Spleen (tissue), 11 donors: ENCODE data around the gene LEP. TPM values are rescaled to one million over a fixed set of nuclear protein-coding genes. Genes with fewer than 3 reads are reported as not detected.

Experiments
- DNase-seq: peaks from one replicate; pipeline ENCODE4 v3.0.0-alpha.2; 2020
- H3K27ac ChIP-seq, 8 donors: fragments of 200-600 bp; sonication (generic) in 7 of 8; 1 replicate in 4 of 8; 2 replicates in 4 of 8; pipeline versions ENCODE4 v1.5.0 to v1.8.0; 2016 to 2021; ENCODE audit warnings: inconsistent platforms in 4 of 8, mild to moderate bottlenecking in 4 of 8, moderate library complexity in 1 of 8
- H3K27me3 ChIP-seq, 7 donors: fragments of 200-600 bp; sonication (generic) in 6 of 7; replicated peaks in 1 of 7; 1 replicate in 4 of 7; 2 replicates in 3 of 7; pipeline versions ENCODE4 v1.5.0 to v1.8.0; 2016 to 2021; ENCODE audit warnings: inconsistent platforms in 3 of 7, mild to moderate bottlenecking in 1 of 7
- H3K36me3 ChIP-seq, 6 donors: fragments of 200-600 bp; sonication (generic) in 5 of 6; 1 replicate in 4 of 6; 2 replicates in 2 of 6; pipeline versions ENCODE4 v1.5.0 to v1.8.0; 2016 to 2021; ENCODE audit warnings: inconsistent platforms in 2 of 6
- H3K4me1 ChIP-seq, 6 donors: fragments of 200-600 bp; sonication (generic) in 5 of 6; 1 replicate in 3 of 6; 2 replicates in 3 of 6; pipeline versions ENCODE4 v1.5.0 to v1.8.0; 2016 to 2021; ENCODE audit warnings: inconsistent platforms in 3 of 6
- H3K4me3 ChIP-seq, 8 donors: fragments of 200-600 bp; sonication (generic) in 7 of 8; 1 replicate in 4 of 8; 2 replicates in 4 of 8; pipeline versions ENCODE4 v1.5.0 to v1.8.0; 2016 to 2021; ENCODE audit warnings: inconsistent platforms in 4 of 8, mild to moderate bottlenecking in 4 of 8, moderate library complexity in 2 of 8
- H3K9me3 ChIP-seq, 8 donors: fragments of 200-600 bp; sonication (generic) in 7 of 8; 1 replicate in 4 of 8; 2 replicates in 4 of 8; pipeline versions ENCODE4 v1.5.0 to v1.8.0; 2016 to 2021; ENCODE audit warnings: inconsistent platforms in 4 of 8
- CTCF ChIP-seq, 11 experiments: fragments of 200-600 bp in 7 of 11; fragments of 450-650 bp in 4 of 11; sonication (generic) in 4 of 11; IDR thresholded peaks in 8 of 11; conservative IDR thresholded peaks in 3 of 11; 1 replicate in 7 of 11; 2 replicates in 4 of 11; pipeline versions ENCODE4 v1.4.0 to v1.8.0; 2016 to 2021; ENCODE audit warnings: antibody characterized with exemption in 11 of 11, inconsistent platforms in 4 of 11, mild to moderate bottlenecking in 1 of 11
- POLR2A ChIP-seq, 3 donors: fragments of 450-650 bp; IDR thresholded peaks; one replicate each; pipeline ENCODE4 v1.5.1; 2017; ENCODE audit warnings: antibody characterized with exemption in 3 of 3, mild to moderate bottlenecking in 1 of 3
- POLR2AphosphoS5 ChIP-seq, 3 donors: sonication (generic); formaldehyde crosslinking; IDR thresholded peaks; one replicate each; pipeline ENCODE4 v1.5.1; 2017; ENCODE audit warnings: antibody characterized with exemption in 3 of 3
- WGBS, 5 donors: extraction: QIAGEN DNeasy Blood & Tissue Kit in 3 of 5; methylation state at CpG; one replicate each; pipeline versions ENCODE4 v1.1.5 to v1.1.7; 2013 to 2018; 5-methylcytosine and 5-hydroxymethylcytosine counted together
- intact Hi-C: fragments of 100-400 bp; cut with DNase I; formaldehyde crosslinking; loops from one replicate; pipeline ENCODE4 v1.15.0; 2023; ENCODE audit warnings: low total_unique reads
- polyA plus RNA-seq, 3 donors: library from polyadenylated mRNA; stranded (reverse); fragments of 200-250 nt; gene quantifications; one replicate each; pipeline ENCODE4 v1.2.1, GENCODE V29; 2013
- total RNA-seq, 7 donors: library from RNA; depleted of rRNA in 3 of 7; stranded (reverse); fragments of >200 nt in 3 of 7; fragmentation: NEBNext Ultra II Directional in 4 of 7; extraction: Animal tissue kit (Norgen Biotek cat#: 25700) in 4 of 7; gene quantifications; one replicate each; pipeline versions ENCODE4 v1.1.0 to v1.2.1, GENCODE V29; 2016 to 2021
- donor health status: healthy with polysubstance abuse.
- donor health status: DM: no; HTN: no; CAD: no; lungs with moderate emphysema.
- donor health status: DM: no; HTN: no; CAD: no.
- donor health status: Bipolar disorder and iron deficiency.
- donor health status: healthy.
- donor health status: DM: no; HTN: no; CAD: no.
- donor health status: DM: yes; HTN: yes; CAD: no.

LEP gene
- total and polyA plus RNA-seq, 10 donors, result 0.06 to 0.44 (median 0.13) TPM; not detected in 5

GRCh38 chr7:128268233-128268632 is 27.2 kb downstream of the LEP start:
- Histone ChIP-seq H3K4me1 (peaks cover 0 to 20% (median 11%) of the 10 kb centered on the region in 6 donors), H3K36me3 (no peaks in the 10 kb centered on the region), H3K27me3 (peaks cover 0 to 44% (median 22%) of the 10 kb centered on the region in 7 donors), H3K27ac (no peak overlapping the region), H3K4me3 (no peak overlapping the region), H3K9me3 (no peaks in the 10 kb centered on the region)
- DNase-seq, result no peak
- intact Hi-C loops, result no loop called here
- WGBS, 5 donors, result 47 to 79% (median 54%) methylated on average over 1 to 2 of the region's 2 CpGs
- TF ChIP-seq POLR2AphosphoS5 (IDR thresholded peaks at IDR 0.05), result no peak
- TF ChIP-seq CTCF (IDR thresholded peaks at IDR 0.05 in 8 of 11, conservative IDR thresholded peaks at IDR 0.05 in 3 of 11), result no peak
- no peak for TF ChIP-seq POLR2A (IDR thresholded peaks at IDR 0.05)

DNA sequence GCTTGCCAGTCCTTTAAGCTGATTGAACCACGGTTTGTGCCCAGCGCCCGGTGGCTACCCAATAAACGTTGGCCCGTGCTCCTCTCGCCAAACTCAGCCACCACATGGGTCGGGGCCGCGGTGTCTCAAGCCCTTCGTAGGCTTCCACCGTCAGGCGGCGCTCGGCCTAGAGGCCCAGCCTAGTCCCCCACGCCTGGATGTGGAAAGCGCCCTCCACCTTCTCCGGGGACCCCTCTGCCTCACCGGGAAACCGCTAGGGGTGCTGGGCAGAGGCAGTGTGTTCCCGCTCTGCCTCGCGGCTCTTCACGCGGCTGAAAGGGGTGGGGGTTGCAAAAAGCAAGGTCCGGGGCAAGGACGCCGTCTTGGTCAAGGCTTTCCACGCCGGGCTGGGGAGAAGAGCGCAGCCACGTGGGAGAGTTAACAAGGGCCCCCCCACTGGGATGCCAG is 29.8 kb downstream of the LEP start:
- 37 to 69% (median 55%) methylated on average over 29 to 31 of the region's 31 CpGs for WGBS, 5 donors
- no peak for TF ChIP-seq CTCF (IDR thresholded peaks at IDR 0.05 in 8 of 11, conservative IDR thresholded peaks at IDR 0.05 in 3 of 11)
- TF ChIP-seq POLR2A (IDR thresholded peaks at IDR 0.05), result no peak
- no peak for TF ChIP-seq POLR2AphosphoS5 (IDR thresholded peaks at IDR 0.05)

GRCh38 chr7:128271471-128271941 is 30.4 kb downstream of the LEP start:
- H3K9me3 ChIP-seq, result no peaks in the 10 kb centered on the region
- H3K36me3 ChIP-seq, result no peaks in the 10 kb centered on the region
- H3K4me3 ChIP-seq, result peak overlapping the region in 6 of 8 donors; percentile 9 to 53 (median 19)
- H3K27ac ChIP-seq, result no peak overlapping the region
- TF ChIP-seq CTCF (IDR thresholded peaks at IDR 0.05 in 8 of 11, conservative IDR thresholded peaks at IDR 0.05 in 3 of 11), result no peak
- TF ChIP-seq POLR2AphosphoS5 (IDR thresholded peaks at IDR 0.05), result no peak
- no peak for TF ChIP-seq POLR2A (IDR thresholded peaks at IDR 0.05)
- peaks cover 0 to 20% (median 11%) of the 10 kb centered on the region in 6 donors for H3K4me1 ChIP-seq
- 11 to 37% (median 20%) methylated on average over 5 to 37 of the region's 37 CpGs for WGBS, 5 donors
- no peak for DNase-seq
- intact Hi-C loops, result no loop called here
- peaks cover 0 to 44% (median 22%) of the 10 kb centered on the region in 7 donors for H3K27me3 ChIP-seq

More for the DNA sequence above, 29.8 kb downstream of the LEP start:
- H3K4me1 ChIP-seq, result peaks cover 0 to 20% (median 11%) of the 10 kb centered on the region in 6 donors
- H3K36me3 ChIP-seq, result no peaks in the 10 kb centered on the region
- H3K27me3 ChIP-seq, result peaks cover 0 to 44% (median 22%) of the 10 kb centered on the region in 7 donors
- intact Hi-C loops, result no loop called here
- peak overlapping the region in 2 of 8 donors; percentile 21 to 53 for H3K4me3 ChIP-seq
- no peak overlapping the region for H3K27ac ChIP-seq
- no peak for DNase-seq
- H3K9me3 ChIP-seq, result no peaks in the 10 kb centered on the region

DNA sequence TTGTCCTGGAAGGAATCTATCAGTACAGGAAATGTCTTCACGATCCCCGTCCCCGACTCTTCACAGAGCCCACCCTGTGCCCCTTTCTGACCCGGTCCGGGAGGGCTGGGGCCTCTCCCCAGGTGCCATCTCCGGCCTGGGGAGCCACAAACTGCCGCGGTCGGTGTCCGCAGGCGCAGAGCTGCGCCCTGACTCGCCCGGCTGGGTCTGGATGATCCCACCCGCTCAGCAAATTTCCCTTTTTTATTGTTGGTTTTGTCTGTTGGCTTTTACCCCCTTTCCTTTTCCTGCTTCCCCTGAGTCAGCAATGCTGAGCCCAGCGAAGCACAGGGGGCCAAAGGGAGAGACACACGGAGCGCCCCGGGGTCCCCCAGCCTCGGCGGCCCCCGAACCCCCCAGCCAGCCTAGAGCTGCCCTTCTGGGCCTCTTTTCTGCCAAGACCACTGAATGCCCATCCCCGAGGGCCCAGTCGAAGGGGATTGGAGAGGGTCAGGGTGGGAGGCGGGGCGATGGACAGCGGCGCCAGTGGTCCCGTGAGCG is 30.9 kb downstream of the LEP start:
- no peak for DNase-seq
- no peaks in the 10 kb centered on the region for H3K9me3 ChIP-seq
- 30 to 45% (median 32%) methylated on average over 28 to 30 of the region's 30 CpGs for WGBS, 5 donors
- H3K4me1 ChIP-seq, result peaks cover 0 to 20% (median 11%) of the 10 kb centered on the region in 6 donors
- H3K27me3 ChIP-seq, result peaks cover 0 to 44% (median 22%) of the 10 kb centered on the region in 7 donors
- peak overlapping the region in 6 of 8 donors; percentile 9 to 53 (median 19) for H3K4me3 ChIP-seq
- no peak overlapping the region for H3K27ac ChIP-seq
- TF ChIP-seq POLR2A (IDR thresholded peaks at IDR 0.05) (no peak), CTCF (IDR thresholded peaks at IDR 0.05 in 8 of 11, conservative IDR thresholded peaks at IDR 0.05 in 3 of 11) (no peak), POLR2AphosphoS5 (IDR thresholded peaks at IDR 0.05) (no peak)
- H3K36me3 ChIP-seq, result no peaks in the 10 kb centered on the region
- intact Hi-C loops, result no loop called here
